Prostate gland (tissue), 2 donors: ENCODE results near the gene ERCC4. TPM values are rescaled to one million over a fixed set of nuclear protein-coding genes. Genes with fewer than 3 reads are reported as not detected.

Source experiments
- DNase-seq: peaks from one replicate; pipeline ENCODE4 v3.0.0-alpha.2; 2019; ENCODE audit warnings: low spot score
- H3K27ac ChIP-seq, 2 donors: fragments of 200-600 bp; sonication (generic); 2 replicates each; pipeline ENCODE4 v1.5.1; 2017 to 2019
- H3K27me3 ChIP-seq: fragments of 200-600 bp; sonication (generic); replicated peaks from 2 replicates; pipeline ENCODE4 v1.5.1; 2019; ENCODE audit not compliant: insufficient read depth
- H3K36me3 ChIP-seq, 2 donors: fragments of 200-600 bp; sonication (generic); 1 replicate in 1 of 2; 2 replicates in 1 of 2; pipeline versions ENCODE4 v1.5.1 to v1.8.1; 2017 to 2019
- H3K4me1 ChIP-seq: fragments of 200-600 bp; sonication (generic); replicated peaks from 2 replicates; pipeline ENCODE4 v1.5.1; 2019
- H3K4me3 ChIP-seq, 2 donors: fragments of 200-600 bp; sonication (generic); 2 replicates each; pipeline ENCODE4 v1.5.1; 2017 to 2019
- H3K9me3 ChIP-seq: fragments of 200-600 bp; sonication (generic); 2 replicates; pipeline ENCODE4 v1.5.1; 2017
- POLR2A ChIP-seq: fragments of 450-650 bp; IDR thresholded peaks from one replicate; pipeline ENCODE4 v1.6.1; 2016; ENCODE audit warnings: antibody characterized with exemption, mild to moderate bottlenecking
- POLR2AphosphoS5 ChIP-seq: sonication (generic); formaldehyde crosslinking; IDR thresholded peaks from one replicate; pipeline ENCODE4 v1.6.1; 2017; ENCODE audit warnings: antibody characterized with exemption
- WGBS: methylation state at CpG from one replicate; pipeline ENCODE4 v1.1.5; 2018; 5-methylcytosine and 5-hydroxymethylcytosine counted together
- intact Hi-C: fragments of 100-400 bp; cut with DNase I; formaldehyde crosslinking; loops from one replicate; pipeline ENCODE4 v1.14.2; 2022
- total RNA-seq, 2 donors: library from RNA; depleted of rRNA; stranded (reverse); fragments of >200 nt; gene quantifications; one replicate each; pipeline ENCODE4 v1.1.0, GENCODE V29; 2016
- TF ChIP-seq, protein P1 (sequence below), 4 experiments: fragments of 200-600 bp in 2 of 4; fragments of 450-650 bp in 2 of 4; sonication (generic) in 2 of 4; IDR thresholded peaks; 1 replicate in 3 of 4; 2 replicates in 1 of 4; pipeline ENCODE4 v1.5.1; 2016 to 2019; ENCODE audit warnings: antibody characterized with exemption in 4 of 4, mild to moderate bottlenecking in 2 of 4, moderate library complexity in 2 of 4

ERCC4 gene
- total RNA-seq: 10 to 100 TPM in 1 of 2 donors, 1 to 10 TPM in 1; 7.6 to 13.3 TPM

DNA sequence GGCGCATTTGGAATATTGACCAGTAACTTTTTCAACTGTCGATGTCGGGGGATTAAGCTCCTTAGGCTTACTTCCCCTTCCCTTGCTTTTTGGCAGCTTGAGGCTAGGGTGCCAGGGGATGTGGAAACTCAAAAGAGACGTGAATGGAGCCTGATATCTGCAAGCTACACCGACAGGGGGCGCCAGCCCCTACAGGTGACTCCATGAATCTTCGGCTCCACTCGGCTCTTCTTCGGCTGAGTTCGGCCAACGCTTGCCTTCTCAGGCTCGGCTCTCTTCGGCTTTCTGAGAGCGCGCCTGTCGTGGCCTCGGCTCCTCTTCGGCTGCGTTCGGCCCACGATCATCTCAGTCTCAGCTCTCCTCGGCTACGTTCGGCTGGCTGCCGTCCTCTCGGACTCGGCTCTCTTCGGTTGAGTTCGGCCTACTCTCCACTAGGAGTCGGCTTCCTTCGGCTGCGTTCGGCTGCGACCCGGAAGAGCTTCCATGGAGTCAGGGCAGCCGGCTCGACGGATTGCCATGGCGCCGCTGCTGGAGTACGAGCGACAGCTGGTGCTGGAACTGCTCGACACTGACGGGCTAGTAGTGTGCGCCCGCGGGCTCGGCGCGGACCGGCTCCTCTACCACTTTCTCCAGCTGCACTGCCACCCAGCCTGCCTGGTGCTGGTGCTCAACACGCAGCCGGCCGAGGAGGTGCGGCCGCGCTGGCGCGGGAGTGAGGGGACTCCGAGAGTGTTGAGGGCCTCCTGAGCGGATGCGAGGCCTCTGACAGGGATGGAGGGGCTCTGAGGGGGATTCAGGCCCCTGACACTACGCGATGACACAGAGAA is at the start of gene ERCC4:
TSS of gene ERCC4 (plus strand) at position 472 of the 827 bp plus-strand sequence. CDS start at position 484, 12 bp downstream.
- intact Hi-C loops: loop anchor here (5.0 to 10.0 kb wide), 5 partner anchors 53 to 367 kb away; partner anchors contain the start of gene MRTFB
- H3K27ac ChIP-seq: peak within 1 kb of the TSS; percentile 49 to 67

DNA sequence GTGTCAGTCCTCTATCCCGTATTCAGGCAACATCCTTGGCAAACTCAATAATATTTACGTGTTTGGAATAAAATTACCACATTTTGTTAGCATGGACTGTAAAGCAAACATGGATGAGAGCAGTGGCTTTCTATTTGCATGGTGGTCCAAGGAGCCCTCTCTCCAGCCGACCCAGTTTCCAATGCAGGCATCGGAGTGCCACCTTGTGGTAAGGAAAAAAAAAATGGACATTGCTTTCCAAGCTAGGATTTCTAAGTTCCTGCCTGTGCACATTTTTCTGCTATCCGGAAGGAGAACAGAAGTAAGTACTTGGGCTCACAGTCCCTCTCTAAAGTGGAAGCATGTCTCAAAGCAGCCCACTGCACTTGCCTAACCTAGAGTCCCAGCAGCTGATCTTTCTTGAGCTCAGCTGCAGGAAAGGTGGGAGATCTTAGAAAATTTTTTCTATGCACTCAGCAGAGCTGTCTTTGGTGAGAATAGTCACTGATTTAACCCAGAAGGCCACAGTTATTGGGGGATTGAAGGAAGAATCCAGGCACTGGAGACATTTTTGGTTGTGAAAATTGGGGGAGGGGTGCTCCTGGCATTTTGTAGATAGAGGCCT is 46.0 kb upstream of the ERCC4 start:
- H3K27me3 ChIP-seq: no peaks in the 10 kb centered on the region
- H3K9me3 ChIP-seq: no peaks in the 10 kb centered on the region
- WGBS: 16% methylated on average over 5 of the region's 5 CpGs
- DNase-seq: no peak
- no peaks in the 10 kb centered on the region for H3K36me3 ChIP-seq
- TF ChIP-seq POLR2A: no peak
- TF ChIP-seq, protein P1, sequence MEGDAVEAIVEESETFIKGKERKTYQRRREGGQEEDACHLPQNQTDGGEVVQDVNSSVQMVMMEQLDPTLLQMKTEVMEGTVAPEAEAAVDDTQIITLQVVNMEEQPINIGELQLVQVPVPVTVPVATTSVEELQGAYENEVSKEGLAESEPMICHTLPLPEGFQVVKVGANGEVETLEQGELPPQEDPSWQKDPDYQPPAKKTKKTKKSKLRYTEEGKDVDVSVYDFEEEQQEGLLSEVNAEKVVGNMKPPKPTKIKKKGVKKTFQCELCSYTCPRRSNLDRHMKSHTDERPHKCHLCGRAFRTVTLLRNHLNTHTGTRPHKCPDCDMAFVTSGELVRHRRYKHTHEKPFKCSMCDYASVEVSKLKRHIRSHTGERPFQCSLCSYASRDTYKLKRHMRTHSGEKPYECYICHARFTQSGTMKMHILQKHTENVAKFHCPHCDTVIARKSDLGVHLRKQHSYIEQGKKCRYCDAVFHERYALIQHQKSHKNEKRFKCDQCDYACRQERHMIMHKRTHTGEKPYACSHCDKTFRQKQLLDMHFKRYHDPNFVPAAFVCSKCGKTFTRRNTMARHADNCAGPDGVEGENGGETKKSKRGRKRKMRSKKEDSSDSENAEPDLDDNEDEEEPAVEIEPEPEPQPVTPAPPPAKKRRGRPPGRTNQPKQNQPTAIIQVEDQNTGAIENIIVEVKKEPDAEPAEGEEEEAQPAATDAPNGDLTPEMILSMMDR (IDR thresholded peaks at IDR 0.05): peak in 1 of 4 experiments; percentile 7
- no peak overlapping the region for H3K4me3 ChIP-seq
- intact Hi-C loops: no loop called here
- no peaks in the 10 kb centered on the region for H3K4me1 ChIP-seq
- H3K27ac ChIP-seq: no peak overlapping the region

More for the DNA sequence above, at the start of gene ERCC4:
- no peaks in the 10 kb centered on the region for H3K9me3 ChIP-seq
- no peaks in the 10 kb centered on the region for H3K36me3 ChIP-seq
- peak within 1 kb of the TSS; percentile 59 to 73 for H3K4me3 ChIP-seq
- DNase-seq: peak; percentile 100
- TF ChIP-seq, protein P1 (IDR thresholded peaks at IDR 0.05): peak; percentile 85 to 99 (median 96)
- TF ChIP-seq POLR2AphosphoS5: peak; percentile 92
- no peak for TF ChIP-seq POLR2A
- under 1% methylated on average over 52 of the region's 64 CpGs for WGBS
- no peaks in the 10 kb centered on the region for H3K27me3 ChIP-seq
- H3K4me1 ChIP-seq: peaks cover 7% of the 10 kb centered on the region

DNA sequence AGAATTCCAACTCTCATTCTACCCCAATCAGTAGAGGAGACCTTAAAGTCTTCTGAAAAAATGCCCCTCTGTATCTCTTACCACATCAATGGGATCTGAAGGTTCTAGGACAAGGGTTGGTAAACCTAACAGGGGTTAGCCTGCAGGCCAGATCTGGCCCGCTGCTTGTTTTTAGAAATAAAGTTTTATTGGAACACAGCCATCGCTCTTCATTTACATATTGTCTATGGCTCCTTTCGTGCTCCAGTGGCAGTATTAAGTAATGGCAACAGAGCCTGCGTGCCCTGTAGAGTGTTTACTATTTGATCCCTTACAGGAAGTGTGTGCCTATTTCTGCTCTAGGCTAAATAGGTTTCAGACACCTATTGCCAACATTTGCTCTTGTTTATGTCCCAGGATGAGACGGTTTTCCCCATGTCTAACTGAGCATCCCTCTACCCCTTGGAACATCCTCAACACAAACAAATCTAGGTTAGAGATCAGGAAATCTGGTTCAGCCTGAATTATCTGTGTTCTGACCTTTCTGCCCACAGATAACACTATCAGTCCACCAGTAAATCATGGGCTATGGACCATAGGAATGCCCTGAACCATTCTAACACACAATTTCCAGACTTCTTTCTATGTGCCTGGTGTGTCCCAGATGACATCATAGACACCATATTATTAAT is 44.2 kb upstream of the ERCC4 start:
- Histone ChIP-seq H3K9me3 (no peaks in the 10 kb centered on the region), H3K4me1 (no peaks in the 10 kb centered on the region), H3K27me3 (no peaks in the 10 kb centered on the region), H3K36me3 (no peaks in the 10 kb centered on the region), H3K27ac (no peak overlapping the region), H3K4me3 (no peak overlapping the region)
- intact Hi-C loops: no loop called here
- no peak for TF ChIP-seq POLR2A
- TF ChIP-seq, protein P1 (IDR thresholded peaks at IDR 0.05): no peak
- no peak for TF ChIP-seq POLR2AphosphoS5
- 72% methylated on average over 5 of the region's 5 CpGs for WGBS
- DNase-seq: no peak

DNA sequence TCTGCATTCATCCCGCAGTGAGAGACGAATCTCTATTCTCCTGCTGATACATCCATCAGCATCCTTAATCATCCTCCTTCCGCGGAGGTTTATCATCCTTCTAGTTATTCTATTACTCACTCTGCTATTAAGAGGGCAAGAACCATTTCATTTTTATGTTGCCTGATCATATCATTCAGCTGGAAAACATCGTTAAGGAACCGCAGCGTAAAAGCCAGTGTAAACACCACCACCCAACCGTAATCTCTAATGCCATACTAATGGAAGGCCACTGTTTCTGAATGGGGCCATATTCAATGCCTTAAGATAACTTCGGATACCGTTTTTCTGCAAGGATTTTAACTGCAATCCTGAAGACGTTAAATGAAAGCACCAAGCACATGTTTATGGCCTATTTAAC is 36.7 kb upstream of the ERCC4 start:
- 24% methylated on average over 11 of the region's 11 CpGs for WGBS

More for the DNA sequence above, 36.7 kb upstream of the ERCC4 start:
- peak; percentile 11 for DNase-seq
- TF ChIP-seq, protein P1 (IDR thresholded peaks at IDR 0.05): no peak
- TF ChIP-seq POLR2AphosphoS5: peak; percentile 68
- TF ChIP-seq POLR2A: no peak
- Histone ChIP-seq H3K9me3 (no peaks in the 10 kb centered on the region), H3K27ac (no peak overlapping the region), H3K27me3 (no peaks in the 10 kb centered on the region), H3K4me1 (no peaks in the 10 kb centered on the region), H3K36me3 (no peaks in the 10 kb centered on the region), H3K4me3 (no peak overlapping the region)
- intact Hi-C loops: no loop called here
